HG02981 (cell line): ENCODE results near the gene SAMD7.

Experiments used
- ATAC-seq: cut with Tn5 transposase; IDR thresholded peaks from one replicate; pipeline ENCODE4 v1.9.1; 2021; ENCODE audit warnings: mild to moderate bottlenecking, moderate library complexity; ENCODE audit not compliant: unreplicated experiment

The SAMD7 gene

GRCh38 chr3:169911272-169911671 is at the start of gene SAMD7:
Gene SAMD7, plus strand, starts transcription at chr3:169911572. Its CDS starts 7,927 bp downstream, at chr3:169919499.
- no peak for ATAC-seq

- ATAC-seq, result no peak
Measured at GRCh38 chr3:169861871-169862270, 49.5 kb upstream of the SAMD7 start.

- no peak for ATAC-seq
Measured at GRCh38 chr3:169863458-169863899, 47.9 kb upstream of the SAMD7 start.

- no peak for ATAC-seq
Measured at GRCh38 chr3:169864270-169864669, 47.1 kb upstream of the SAMD7 start.

- ATAC-seq, result peak; percentile 39
Measured at GRCh38 chr3:169865176-169865767, 46.1 kb upstream of the SAMD7 start.

- ATAC-seq, result no peak
Measured at GRCh38 chr3:169867584-169868210, 43.7 kb upstream of the SAMD7 start.

GRCh38 chr3:169868369-169868768 is 43.0 kb upstream of the SAMD7 start:
- no peak for ATAC-seq

- ATAC-seq, result no peak
Measured at GRCh38 chr3:169869484-169870220, 41.7 kb upstream of the SAMD7 start, which contains the start of gene LRRC31. Gene LRRC31, minus strand, starts transcription at chr3:169869935. Its CDS starts 128 bp downstream, at chr3:169869807.

GRCh38 chr3:169871129-169871886 is 40.1 kb upstream of the SAMD7 start:
- no peak for ATAC-seq

- no peak for ATAC-seq
Measured at GRCh38 chr3:169879013-169879557, 32.3 kb upstream of the SAMD7 start.

GRCh38 chr3:169879845-169880575 is 31.4 kb upstream of the SAMD7 start:
- no peak for ATAC-seq

- ATAC-seq, result no peak
Measured at GRCh38 chr3:169880576-169881250, 30.7 kb upstream of the SAMD7 start.

GRCh38 chr3:169886671-169887070 is 24.7 kb upstream of the SAMD7 start:
- no peak for ATAC-seq

GRCh38 chr3:169891886-169892285 is 19.5 kb upstream of the SAMD7 start:
- ATAC-seq, result no peak

- ATAC-seq, result no peak
Measured at GRCh38 chr3:169894110-169894509, 17.3 kb upstream of the SAMD7 start.

GRCh38 chr3:169895072-169895471 is 16.3 kb upstream of the SAMD7 start:
- no peak for ATAC-seq

GRCh38 chr3:169897284-169897683 is 14.1 kb upstream of the SAMD7 start:
- no peak for ATAC-seq

GRCh38 chr3:169901453-169901852 is 9.9 kb upstream of the SAMD7 start:
- ATAC-seq, result no peak

- no peak for ATAC-seq
Measured at GRCh38 chr3:169905404-169905803, 6.0 kb upstream of the SAMD7 start.

GRCh38 chr3:169907476-169907875 is 3.9 kb upstream of the SAMD7 start:
- no peak for ATAC-seq
